IMR-90 (cell line): ENCODE data around the gene NEDD4L. TPM values are rescaled to one million over a fixed set of nuclear protein-coding genes. Genes with fewer than 3 reads are reported as not detected.

Experiments used
- ATAC-seq: fragments of 200-7000 bp; cut with Tn5 transposase; 2 replicates; pipeline ENCODE4 v1.9.1; 2020; ENCODE audit warnings: low read depth, mild to moderate bottlenecking, moderate library complexity
- BruUV-seq: library from RNA; stranded (reverse); fragments of 400-500 nt; replicated peaks from 2 replicates; lab custom pipeline; 2021; lab: Mats Ljungman, UMichigan
- CTCF ChIA-PET: fragments of 300-600 bp; formaldehyde crosslinking; extraction: SDS; loops from one replicate; lab custom pipeline; 2021; ENCODE audit warnings: antibody characterized with exemption; lab: Yijun Ruan, JAX
- POLR2A ChIA-PET: fragments of 300-600 bp; sonication (Branson Sonifier 250); formaldehyde crosslinking; loops from one replicate; lab custom pipeline; 2022; ENCODE audit warnings: antibody characterized with exemption; ENCODE audit not compliant: unreplicated experiment; lab: Charles Lee
- DNase-seq: peaks from one replicate; pipeline ENCODE4 v3.0.0; 2013
- H2AFZ ChIP-seq: replicated peaks from 2 replicates; pipeline ENCODE3; 2013; ENCODE audit warnings: low read length, mild to moderate bottlenecking; ENCODE audit not compliant: poor library complexity
- H2AK5ac ChIP-seq: 2 replicates; pipeline ENCODE4 v1.6.1; 2013; ENCODE audit warnings: low read depth, low read length, inconsistent platforms
- H2AK9ac ChIP-seq: replicated peaks from 2 replicates; pipeline ENCODE3; 2013; ENCODE audit warnings: mild to moderate bottlenecking, low read depth, low read length, moderate library complexity; ENCODE audit not compliant: poor library complexity
- H2BK120ac ChIP-seq: 2 replicates; pipeline ENCODE4 v1.6.1; 2013; ENCODE audit warnings: low read depth, low read length, inconsistent platforms
- H2BK15ac ChIP-seq: 3 replicates; pipeline ENCODE4 v1.6.1; 2013; ENCODE audit warnings: low read depth, low read length, inconsistent platforms
- H2BK20ac ChIP-seq: 2 replicates; pipeline ENCODE4 v1.6.1; 2013; ENCODE audit warnings: low read depth, mild to moderate bottlenecking, inconsistent platforms, low read length, moderate library complexity
- H2BK5ac ChIP-seq: 2 replicates; pipeline ENCODE4 v1.6.1; 2013; ENCODE audit warnings: mild to moderate bottlenecking, low read depth, low read length, inconsistent platforms; ENCODE audit not compliant: poor library complexity, severe bottlenecking
- H3K14ac ChIP-seq: replicated peaks from 2 replicates; pipeline ENCODE4 v1.6.1; 2013; ENCODE audit warnings: low read depth, low read length, inconsistent platforms
- H3K18ac ChIP-seq: 2 replicates; pipeline ENCODE4 v1.6.1; 2013; ENCODE audit warnings: low read depth, low read length, control low read depth
- H3K23ac ChIP-seq: 2 replicates; pipeline ENCODE4 v1.6.1; 2013; ENCODE audit warnings: low read depth, low read length, inconsistent platforms
- H3K27ac ChIP-seq: 2 replicates; pipeline ENCODE4 v1.5.1; 2013; ENCODE audit warnings: mild to moderate bottlenecking, control low read depth, low read length; ENCODE audit not compliant: insufficient read depth
- H3K27me3 ChIP-seq: 2 replicates; pipeline ENCODE4 v1.6.1; 2013; ENCODE audit warnings: low read length; ENCODE audit not compliant: control insufficient read depth, insufficient read depth
- H3K36me3 ChIP-seq: 2 replicates; pipeline ENCODE4 v1.6.1; 2013; ENCODE audit warnings: low read length, mixed read lengths; ENCODE audit not compliant: control insufficient read depth, insufficient read depth
- H3K4ac ChIP-seq: 2 replicates; pipeline ENCODE4 v1.6.1; 2013; ENCODE audit warnings: low read depth, low read length, inconsistent platforms
- H3K4me1 ChIP-seq: 2 replicates; pipeline ENCODE4 v1.6.1; 2013; ENCODE audit warnings: low read length, mixed read lengths; ENCODE audit not compliant: control insufficient read depth, insufficient read depth
- H3K4me2 ChIP-seq: 2 replicates; pipeline ENCODE4 v1.6.1; 2013; ENCODE audit warnings: low read depth, mild to moderate bottlenecking, control low read depth, low read length, moderate library complexity
- H3K4me3 ChIP-seq: 2 replicates; pipeline ENCODE4 v1.5.1; 2013; ENCODE audit warnings: low read depth, mild to moderate bottlenecking, control low read depth, low read length, moderate library complexity; ENCODE audit not compliant: insufficient read depth
- H3K56ac ChIP-seq: 2 replicates; pipeline ENCODE4 v1.6.1; 2013; ENCODE audit warnings: low read length, inconsistent platforms; ENCODE audit not compliant: insufficient read depth; ENCODE audit errors: extremely low read depth
- H3K79me1 ChIP-seq, 2 experiments: 2 replicates each; pipeline ENCODE4 v1.6.1; 2013; ENCODE audit warnings: low read length in 2 of 2, inconsistent platforms in 1 of 2, low read depth in 1 of 2
- H3K9ac ChIP-seq: 2 replicates; pipeline ENCODE4 v1.6.1; 2013; ENCODE audit warnings: low read depth, low read length, control low read depth
- H3K9me1 ChIP-seq: 2 replicates; pipeline ENCODE4 v1.6.1; 2013; ENCODE audit warnings: low read length, inconsistent platforms; ENCODE audit not compliant: insufficient read depth
- H3K9me3 ChIP-seq: 2 replicates; pipeline ENCODE4 v1.6.1; 2013; ENCODE audit warnings: low read length; ENCODE audit not compliant: control insufficient read depth, insufficient read depth
- H4K20me1 ChIP-seq: 2 replicates; pipeline ENCODE4 v1.6.1; 2013; ENCODE audit warnings: low read length, inconsistent platforms; ENCODE audit not compliant: insufficient read depth
- H4K5ac ChIP-seq: 2 replicates; pipeline ENCODE4 v1.6.1; 2013; ENCODE audit warnings: mild to moderate bottlenecking, low read depth, low read length, control low read depth
- H4K8ac ChIP-seq, 2 experiments: 2 replicates each; pipeline ENCODE4 v1.6.1; 2013; ENCODE audit warnings: low read depth in 2 of 2, low read length in 2 of 2, control low read depth in 1 of 2, inconsistent platforms in 1 of 2
- H4K91ac ChIP-seq: 2 replicates; pipeline ENCODE4 v1.6.1; 2013; ENCODE audit warnings: low read depth, low read length, inconsistent platforms; ENCODE audit not compliant: insufficient read depth
- CEBPB ChIP-seq: IDR thresholded peaks from 2 replicates; pipeline ENCODE4 v1.6.1; 2012; ENCODE audit warnings: low read depth, low read length, improper control_type of control experiment
- FOS ChIP-seq: fragments of 150-350 bp; IDR thresholded peaks from 2 replicates; pipeline ENCODE4 v1.6.1; 2016; ENCODE audit warnings: low read depth, low read length
- MAZ ChIP-seq: IDR thresholded peaks from 2 replicates; pipeline ENCODE4 v1.6.1; 2012; ENCODE audit warnings: low read depth, mild to moderate bottlenecking, low read length, improper control_type of control experiment, moderate library complexity, borderline replicate concordance
- NFE2L2 ChIP-seq: fragments of 150-350 bp; IDR thresholded peaks from 2 replicates; pipeline ENCODE4 v1.6.1; 2016; ENCODE audit warnings: low read depth, mild to moderate bottlenecking, low read length
- SMC3 ChIP-seq: fragments of 150-350 bp; IDR thresholded peaks from 2 replicates; pipeline ENCODE4 v1.6.1; 2016; ENCODE audit warnings: low read depth, mild to moderate bottlenecking, antibody characterized with exemption, low read length, moderate library complexity
- WGBS, 2 experiments: methylation state at CpG; one replicate each; pipeline versions ENCODE4 v1.1.5 to v1.1.7; 2013; ENCODE audit warnings: missing lambda C conversion rate in 2 of 2; ENCODE audit not compliant: insufficient read length in 1 of 2; ENCODE audit errors: extremely low coverage in 2 of 2; 5-methylcytosine and 5-hydroxymethylcytosine counted together
- dilution Hi-C: fragments of 300-500 bp; cut with HindIII; formaldehyde crosslinking; loops from one replicate; pipeline ENCODE4 v1.14.3; 2018; ENCODE audit warnings: low sequenced_read_pairs; ENCODE audit not compliant: unreplicated experiment
- in situ Hi-C: fragments of 300-500 bp; cut with MboI; formaldehyde crosslinking; loops from 3 replicates; pipeline ENCODE4 v1.14.3; 2019; ENCODE audit warnings: low sequenced_read_pairs, inconsistent platforms, mixed read lengths
- intact Hi-C: fragments of 100-400 bp; cut with micrococcal nuclease; formaldehyde crosslinking; loops from 2 replicates; pipeline ENCODE4 v1.10.0; 2022
- polyA plus RNA-seq, 3 experiments: library from polyadenylated mRNA; depleted of rRNA; stranded (reverse); fragments of >200 nt; gene quantifications; 2 replicates each; pipeline ENCODE4 v1.2.3, GENCODE V29; 2012; ENCODE audit warnings: low replicate concordance in 1 of 3
- total RNA-seq: library from RNA; depleted of rRNA; stranded (reverse); fragments of >200 nt; gene quantifications from 2 replicates; pipeline ENCODE4 v1.2.3, GENCODE V29; 2012
- TF ChIP-seq, protein P1 (sequence below): fragments of 150-350 bp; IDR thresholded peaks from 2 replicates; pipeline ENCODE4 v1.6.1; 2017; ENCODE audit warnings: mild to moderate bottlenecking, antibody characterized with exemption, low read length, low read depth
- TF ChIP-seq, protein P2 (sequence below): conservative IDR thresholded peaks from 2 replicates; pipeline ENCODE4 v1.5.1; 2012; ENCODE audit warnings: mild to moderate bottlenecking, low read depth, low read length, improper control_type of control experiment

Gene NEDD4L
- total and polyA plus RNA-seq, 2 of the 4 experiments (the other 2 are of a cell fraction), result 10.0 to 10.9 TPM

DNA sequence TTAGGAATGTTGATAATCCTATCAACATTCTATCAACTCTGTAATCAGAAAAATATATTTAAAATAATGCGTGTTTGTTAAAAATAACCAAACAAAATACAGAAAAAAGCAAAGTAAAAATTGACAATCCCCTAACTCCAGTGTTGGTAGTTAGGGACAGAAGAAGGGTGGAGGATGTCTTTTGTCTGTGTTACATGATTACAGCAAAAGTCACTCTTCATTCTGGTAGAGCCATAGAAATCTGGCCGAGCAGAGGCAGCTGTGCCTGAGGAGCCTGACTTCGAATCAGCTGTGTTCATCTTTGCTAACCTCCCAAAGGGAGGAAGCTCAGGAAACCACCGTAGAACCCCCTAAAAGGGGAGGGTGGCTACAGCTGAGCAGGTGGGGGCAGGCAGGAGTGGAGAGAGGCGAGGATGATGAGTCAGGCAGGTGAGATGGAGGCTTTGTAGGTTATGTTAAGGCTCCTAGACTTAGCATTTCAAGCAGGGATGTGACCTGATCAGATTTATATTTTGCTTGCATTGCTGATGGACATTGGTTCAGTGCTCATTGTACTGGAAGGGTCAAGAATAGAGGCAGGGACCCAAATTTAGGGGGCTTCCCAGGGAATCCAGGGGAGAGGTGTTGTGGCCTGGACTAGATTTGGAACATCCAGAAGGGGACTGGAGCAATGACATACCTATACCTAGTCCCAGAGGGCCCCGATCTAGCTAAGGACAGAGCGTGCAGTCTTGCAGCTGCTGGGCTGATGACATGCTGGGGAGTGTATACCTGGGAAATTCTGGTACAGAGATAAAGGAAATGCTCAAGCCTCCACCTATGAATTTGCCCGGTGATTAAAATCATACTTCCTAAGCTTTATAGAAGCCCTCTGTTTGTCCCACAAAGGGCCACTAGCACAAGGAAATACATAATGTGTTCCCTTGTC is 95.7 kb downstream of the NEDD4L start (continued):
- no peak for TF ChIP-seq SMC3

DNA sequence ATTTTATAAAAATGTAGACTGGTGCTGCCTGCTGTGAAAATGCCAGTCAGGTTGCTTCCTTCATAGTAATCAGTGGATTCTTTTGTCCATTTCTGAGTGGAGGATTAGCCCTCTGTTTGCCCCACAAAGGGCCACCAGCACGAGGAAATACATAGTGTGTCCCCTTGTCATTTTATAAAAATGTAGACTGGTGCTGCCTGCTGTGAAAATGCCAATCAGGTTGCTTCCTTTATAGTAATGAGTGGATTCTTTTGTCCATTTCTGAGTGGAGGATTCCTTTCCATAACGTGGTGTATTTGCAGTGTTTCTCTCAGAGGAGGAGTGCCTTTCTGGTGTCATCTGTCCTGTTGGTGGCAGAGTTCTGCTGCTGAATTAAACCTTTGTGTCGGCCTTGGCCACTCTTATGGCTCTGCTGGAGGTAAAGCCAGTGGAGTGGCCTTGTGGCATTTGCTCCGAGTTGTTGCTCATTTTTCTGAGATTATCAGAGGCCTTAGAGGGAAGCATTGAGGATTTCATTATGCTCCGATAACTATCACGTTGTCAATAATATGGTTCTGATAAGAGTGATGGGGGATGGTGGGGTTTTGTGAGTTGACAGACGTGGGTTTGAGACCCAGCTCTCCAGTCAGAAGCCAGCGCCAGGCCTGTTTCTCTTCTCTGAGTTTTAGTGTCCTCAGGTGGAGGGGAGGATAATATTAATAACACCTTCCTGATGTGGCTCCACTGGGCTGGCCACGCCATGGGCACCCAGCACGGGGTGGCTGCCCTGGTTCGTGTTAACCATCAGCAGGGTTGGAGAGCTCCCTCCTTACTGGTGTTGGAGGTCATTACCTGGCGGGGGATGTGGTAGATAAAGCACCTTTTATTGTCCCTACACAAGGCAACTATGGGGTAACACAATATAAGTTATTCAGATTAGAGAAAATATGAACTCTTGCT is 96.6 kb downstream of the NEDD4L start:
- intact Hi-C loops, result no loop called here
- H3K56ac ChIP-seq, result no peak overlapping the region
- no peak overlapping the region for H2BK120ac ChIP-seq

More for the DNA sequence above, 96.6 kb downstream of the NEDD4L start:
- no TSS peak for BruUV-seq
- H4K91ac ChIP-seq, result no peak overlapping the region
- ChIA-PET POLR2A (no interaction called here), CTCF (no interaction called here)
- ATAC-seq (no peak), DNase-seq (no peak)
- H3K27ac ChIP-seq, result no peak overlapping the region
- no peak overlapping the region for H3K18ac ChIP-seq
- H3K36me3 ChIP-seq, result no peaks in the 10 kb centered on the region
- peaks cover 9% of the 10 kb centered on the region for H3K4me1 ChIP-seq
- 0 out of 4 replicates have a peak, but pooled peaks cover 2 to 3% of the 10 kb centered on the region in 2 experiments for H3K79me1 ChIP-seq
- no peak overlapping the region for H3K4ac ChIP-seq
- WGBS, 2 experiments, result 90% methylated on average over 3 of the region's 12 CpGs; no CpG with 5 or more reads in 1 of the 2 experiments
- H4K8ac ChIP-seq, result no peak overlapping the region
- H4K5ac ChIP-seq, result no peak overlapping the region
- H2AK5ac ChIP-seq, result no peak overlapping the region
- TF ChIP-seq, protein P1, sequence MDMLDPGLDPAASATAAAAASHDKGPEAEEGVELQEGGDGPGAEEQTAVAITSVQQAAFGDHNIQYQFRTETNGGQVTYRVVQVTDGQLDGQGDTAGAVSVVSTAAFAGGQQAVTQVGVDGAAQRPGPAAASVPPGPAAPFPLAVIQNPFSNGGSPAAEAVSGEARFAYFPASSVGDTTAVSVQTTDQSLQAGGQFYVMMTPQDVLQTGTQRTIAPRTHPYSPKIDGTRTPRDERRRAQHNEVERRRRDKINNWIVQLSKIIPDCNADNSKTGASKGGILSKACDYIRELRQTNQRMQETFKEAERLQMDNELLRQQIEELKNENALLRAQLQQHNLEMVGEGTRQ, result no peak
- TF ChIP-seq MAZ (no peak), NFE2L2 (no peak), CEBPB (no peak), FOS (no peak), SMC3 (no peak)
- TF ChIP-seq, protein P2, sequence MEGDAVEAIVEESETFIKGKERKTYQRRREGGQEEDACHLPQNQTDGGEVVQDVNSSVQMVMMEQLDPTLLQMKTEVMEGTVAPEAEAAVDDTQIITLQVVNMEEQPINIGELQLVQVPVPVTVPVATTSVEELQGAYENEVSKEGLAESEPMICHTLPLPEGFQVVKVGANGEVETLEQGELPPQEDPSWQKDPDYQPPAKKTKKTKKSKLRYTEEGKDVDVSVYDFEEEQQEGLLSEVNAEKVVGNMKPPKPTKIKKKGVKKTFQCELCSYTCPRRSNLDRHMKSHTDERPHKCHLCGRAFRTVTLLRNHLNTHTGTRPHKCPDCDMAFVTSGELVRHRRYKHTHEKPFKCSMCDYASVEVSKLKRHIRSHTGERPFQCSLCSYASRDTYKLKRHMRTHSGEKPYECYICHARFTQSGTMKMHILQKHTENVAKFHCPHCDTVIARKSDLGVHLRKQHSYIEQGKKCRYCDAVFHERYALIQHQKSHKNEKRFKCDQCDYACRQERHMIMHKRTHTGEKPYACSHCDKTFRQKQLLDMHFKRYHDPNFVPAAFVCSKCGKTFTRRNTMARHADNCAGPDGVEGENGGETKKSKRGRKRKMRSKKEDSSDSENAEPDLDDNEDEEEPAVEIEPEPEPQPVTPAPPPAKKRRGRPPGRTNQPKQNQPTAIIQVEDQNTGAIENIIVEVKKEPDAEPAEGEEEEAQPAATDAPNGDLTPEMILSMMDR, result no peak
- in situ Hi-C loops (no loop called here), dilution Hi-C loops (no loop called here)
- 0 out of 2 replicates have a peak, but pooled peaks cover 2% of the 10 kb centered on the region for H3K9me3 ChIP-seq
- H2BK15ac ChIP-seq, result no peak overlapping the region
- H2AK9ac ChIP-seq, result no peak overlapping the region
- H2BK5ac ChIP-seq, result no peak overlapping the region
- H3K9me1 ChIP-seq, result peaks cover 5% of the 10 kb centered on the region
- no peak overlapping the region for H2BK20ac ChIP-seq
- no peak overlapping the region for H3K4me3 ChIP-seq
- H3K27me3 ChIP-seq, result no peaks in the 10 kb centered on the region
- no peak overlapping the region for H2AFZ ChIP-seq
- no peak overlapping the region for H3K4me2 ChIP-seq
- H3K23ac ChIP-seq, result no peak overlapping the region
- no peaks in the 10 kb centered on the region; the same call in none of the 2 replicates for H4K20me1 ChIP-seq
- no peak overlapping the region for H3K9ac ChIP-seq
- no peak overlapping the region for H3K14ac ChIP-seq
